ENCODE data around the gene MISP.
A peak's percentile ranks its signal among the peaks of the same experiment; 100 is the strongest.
"Not testable (repeated sequence)": the region's sequence is repeated elsewhere in the genome, so short reads cannot be mapped to it uniquely, and the experiment has no call there.

MISP gene

DNA sequence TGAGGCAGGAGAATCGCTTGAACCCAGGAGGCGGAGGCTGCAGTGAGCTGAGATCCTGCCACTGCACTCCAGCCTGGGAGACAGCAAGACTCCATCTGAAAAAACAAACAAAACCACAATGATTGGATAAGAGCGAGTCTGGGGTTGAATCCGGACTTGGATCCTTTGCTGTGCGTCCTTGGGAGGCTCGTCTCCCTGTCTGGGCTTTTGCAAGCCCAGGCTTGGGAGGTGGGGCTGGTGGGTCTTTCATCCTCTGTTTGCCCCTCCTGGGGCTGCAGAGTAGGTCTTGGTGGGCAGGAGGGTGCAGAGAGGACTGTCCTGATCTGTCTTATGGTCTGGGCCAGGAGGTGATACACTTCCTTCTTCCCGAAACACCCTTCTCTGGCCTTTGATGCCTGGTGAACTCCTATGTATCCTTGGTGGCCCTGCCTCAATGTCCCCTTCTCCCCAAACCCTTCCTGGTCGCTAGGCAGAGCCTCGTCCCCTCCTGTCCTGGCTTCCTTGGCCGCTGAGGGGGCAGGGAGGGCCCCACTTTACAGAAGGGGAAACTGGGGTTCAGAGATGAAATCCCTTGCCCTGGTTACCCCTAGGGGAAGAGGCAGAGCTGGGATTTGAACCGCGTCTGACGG lies 25.3 kb upstream of the MISP start:
- DNase-seq = no peak

DNA sequence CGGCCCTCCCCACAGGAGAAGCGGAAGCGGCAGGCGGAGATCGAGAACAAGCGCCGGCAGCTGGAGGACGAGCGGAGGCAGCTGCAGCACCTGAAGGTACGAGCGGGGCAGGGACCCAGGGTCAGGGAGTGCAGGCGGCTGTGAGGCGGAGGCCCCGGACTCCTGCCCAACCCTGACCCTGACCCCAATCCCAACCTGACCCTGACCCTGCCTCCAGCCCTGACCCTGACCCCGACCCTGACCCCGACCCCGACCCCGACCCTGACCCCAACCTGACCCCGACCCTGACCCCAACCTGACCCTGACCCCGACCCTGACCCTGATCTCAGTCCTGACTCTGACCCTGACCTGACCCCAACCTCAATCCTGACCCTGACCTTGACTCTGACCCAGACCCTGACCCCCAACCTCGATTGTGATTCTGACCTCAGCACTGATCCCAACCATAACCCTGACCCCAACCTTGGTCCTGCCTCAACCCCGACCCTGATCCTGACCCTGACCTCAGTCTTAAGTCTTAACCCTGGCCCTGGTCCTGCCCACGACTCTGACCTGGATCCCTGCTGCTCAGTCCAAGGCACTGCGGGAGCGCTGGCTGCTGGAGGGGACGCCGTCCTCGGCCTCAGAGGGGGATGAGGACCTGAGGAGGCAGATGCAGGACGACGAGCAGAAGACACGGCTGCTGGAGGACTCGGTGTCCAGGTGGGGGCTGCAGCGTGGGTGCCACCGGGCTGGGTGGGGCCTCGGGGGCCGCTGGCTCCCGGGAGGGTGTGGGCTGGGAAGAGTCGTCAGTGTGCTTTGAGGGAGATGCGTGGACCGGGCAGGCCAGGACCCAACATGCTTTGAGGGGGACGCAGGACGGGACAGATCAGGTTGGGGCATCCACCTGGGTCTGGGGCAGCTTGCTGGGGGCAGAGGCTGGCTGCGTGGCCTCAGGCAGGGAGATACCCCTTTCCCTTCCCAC lies 23.6 kb upstream of the MISP start:
- no peak for DNase-seq

DNA sequence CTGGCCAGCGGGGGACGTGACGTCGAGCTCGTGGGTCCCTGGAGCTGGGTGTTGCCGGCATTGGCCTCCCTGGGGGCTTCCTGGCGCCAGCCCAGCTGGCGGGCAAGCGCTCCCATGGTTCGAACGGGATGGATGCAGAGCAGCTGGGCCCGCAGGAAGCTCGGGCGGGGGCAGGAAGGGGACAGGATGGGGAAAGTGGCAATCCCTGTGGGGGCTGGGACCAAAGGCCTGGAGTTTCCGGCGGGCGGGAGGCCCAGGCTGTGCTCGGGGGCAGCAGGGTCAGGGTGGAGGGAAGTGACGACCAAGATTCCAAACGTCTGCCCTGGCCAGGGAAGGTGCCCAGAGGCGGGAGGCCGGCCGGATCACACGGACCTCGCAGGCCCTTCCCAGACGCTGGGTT lies 22.9 kb upstream of the MISP start:
- peak; percentile 70 for DNase-seq

DNA sequence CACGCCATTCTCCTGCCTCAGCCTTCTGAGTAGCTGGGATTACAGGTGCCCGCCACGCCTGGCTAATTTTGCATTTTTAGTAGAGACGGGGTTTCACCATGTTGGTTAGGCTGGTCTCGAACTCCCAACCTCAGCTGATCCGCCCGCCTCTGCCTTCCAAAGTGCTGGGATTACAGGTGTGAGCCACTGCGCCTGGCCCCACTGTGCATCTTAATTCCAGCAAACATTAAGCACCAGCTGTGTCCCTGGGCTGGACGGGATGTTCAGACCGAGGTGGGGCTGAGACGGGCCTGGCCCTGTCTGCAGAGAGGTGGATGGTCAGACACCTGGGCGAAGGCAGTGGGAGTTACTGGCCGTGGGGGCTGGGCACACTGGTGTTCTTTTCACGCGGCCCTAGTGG lies 21.3 kb upstream of the MISP start:
- not testable (repeated sequence) for DNase-seq

DNA sequence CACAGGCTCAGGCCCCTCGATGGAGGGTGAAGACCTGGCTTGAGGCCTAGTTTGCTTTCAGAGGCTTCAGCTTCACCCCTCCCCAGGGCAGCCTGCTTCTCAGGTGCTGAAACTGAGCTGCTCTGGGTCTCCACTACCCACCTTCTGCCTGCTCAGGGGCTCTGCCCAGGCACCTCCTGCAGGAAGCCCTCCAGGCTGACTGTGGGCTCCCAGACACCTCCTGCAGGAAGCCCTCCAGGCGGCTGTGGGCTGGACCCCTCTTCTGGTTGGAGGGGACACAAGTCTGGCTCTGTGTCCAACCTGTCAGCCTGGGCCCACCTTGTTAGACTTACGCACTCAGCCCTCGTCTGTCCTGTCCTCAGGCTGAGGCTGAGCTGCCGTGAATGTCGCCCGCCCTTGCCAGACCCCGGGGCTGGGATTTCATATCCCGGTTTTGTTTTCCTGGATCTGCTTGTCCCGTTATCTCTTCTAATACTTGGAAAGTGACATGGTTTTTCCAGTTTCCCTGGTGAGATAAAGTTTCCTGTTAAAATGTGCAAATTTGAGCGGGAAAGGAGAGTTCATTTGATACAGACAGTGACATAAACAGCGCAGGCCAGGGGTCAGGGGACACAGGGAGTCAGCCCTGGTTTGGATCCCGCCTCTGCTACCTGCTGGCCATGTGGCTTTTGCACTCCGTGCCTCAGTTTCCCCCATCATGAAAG lies 20.8 kb upstream of the MISP start:
- no peak for DNase-seq

DNA sequence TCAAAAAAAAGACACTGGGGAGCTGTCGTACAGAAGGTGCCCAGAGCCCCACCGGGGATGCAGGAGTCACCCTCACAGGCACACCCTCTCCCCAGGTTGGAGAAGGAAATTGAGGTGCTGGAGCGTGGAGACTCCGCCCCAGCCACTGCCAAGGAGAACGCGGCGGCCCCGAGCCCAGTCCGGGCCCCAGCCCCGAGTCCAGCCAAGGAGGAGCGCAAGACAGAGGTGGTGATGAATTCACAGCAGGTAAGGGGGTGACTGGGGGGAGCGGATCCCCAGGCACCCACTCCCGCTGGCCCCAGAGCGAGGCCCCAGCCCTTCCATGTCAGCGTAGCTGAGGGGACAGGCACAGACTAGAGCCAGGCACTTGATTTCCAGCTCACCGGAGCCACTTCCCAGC lies 19.9 kb upstream of the MISP start:
- no peak for DNase-seq

DNA sequence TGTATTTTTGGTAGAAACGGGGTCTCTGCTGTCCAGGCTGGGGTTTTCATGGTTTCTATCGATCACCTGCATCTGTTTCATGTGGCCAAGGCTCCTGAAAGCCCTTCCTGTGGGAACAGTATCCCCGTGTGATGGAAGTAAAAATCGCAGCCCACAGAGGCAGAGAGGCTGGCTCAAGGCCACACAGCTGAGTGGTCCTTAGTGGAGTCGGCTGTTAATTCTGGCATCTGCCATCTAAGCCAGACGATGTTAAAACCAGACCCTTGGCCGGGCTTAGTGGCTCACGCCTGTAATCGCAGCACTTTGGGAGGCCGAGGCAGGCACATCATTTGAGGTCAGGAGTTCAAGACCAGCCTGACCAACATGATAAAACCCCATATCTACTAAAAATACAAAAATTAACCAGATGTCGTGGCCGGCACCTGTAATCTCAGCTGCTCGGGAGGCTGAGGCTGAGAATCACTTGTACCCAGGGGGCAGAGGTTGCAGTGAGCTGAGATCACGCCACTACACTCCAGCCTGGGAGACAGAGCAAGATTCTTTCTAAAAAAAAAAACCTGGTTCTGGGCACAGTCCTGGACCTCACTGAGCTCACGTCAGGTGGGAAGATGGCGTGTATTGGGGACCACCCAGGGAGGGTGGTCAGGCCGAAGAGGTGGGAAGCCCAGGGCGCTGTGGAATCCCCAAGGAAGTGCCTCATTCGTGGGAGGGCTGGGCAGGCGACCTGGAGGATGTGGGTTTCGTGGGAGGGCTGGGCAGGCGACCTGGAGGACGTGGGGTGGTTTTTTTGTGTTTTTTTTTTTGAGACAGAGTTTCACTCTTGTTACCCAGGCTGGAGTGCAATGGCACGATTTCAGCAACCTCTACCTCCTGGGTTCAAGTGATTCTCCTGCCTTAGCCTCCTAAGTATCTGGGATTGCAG lies 18.5 kb upstream of the MISP start:
- no peak for DNase-seq

DNA sequence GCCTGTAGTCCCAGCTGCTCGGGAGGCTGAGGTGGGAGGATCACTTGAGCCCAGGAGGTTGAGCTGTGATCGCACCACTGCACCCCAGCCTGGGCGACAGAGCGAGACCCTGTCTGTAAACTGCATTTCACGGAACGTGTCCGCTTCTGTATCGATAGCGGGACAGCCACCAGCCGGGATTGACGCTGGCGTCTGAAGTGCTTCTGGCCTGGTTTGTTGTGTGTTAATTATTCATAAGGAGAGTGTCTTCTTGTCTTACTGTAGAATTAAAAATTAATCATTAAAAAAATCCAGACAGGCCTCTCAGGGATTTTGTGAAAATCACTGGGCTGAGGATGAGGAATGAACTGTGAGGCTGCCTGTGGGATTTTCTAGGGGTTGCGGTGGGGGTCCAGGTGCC lies 16.2 kb upstream of the MISP start:
- no peak for DNase-seq

DNA sequence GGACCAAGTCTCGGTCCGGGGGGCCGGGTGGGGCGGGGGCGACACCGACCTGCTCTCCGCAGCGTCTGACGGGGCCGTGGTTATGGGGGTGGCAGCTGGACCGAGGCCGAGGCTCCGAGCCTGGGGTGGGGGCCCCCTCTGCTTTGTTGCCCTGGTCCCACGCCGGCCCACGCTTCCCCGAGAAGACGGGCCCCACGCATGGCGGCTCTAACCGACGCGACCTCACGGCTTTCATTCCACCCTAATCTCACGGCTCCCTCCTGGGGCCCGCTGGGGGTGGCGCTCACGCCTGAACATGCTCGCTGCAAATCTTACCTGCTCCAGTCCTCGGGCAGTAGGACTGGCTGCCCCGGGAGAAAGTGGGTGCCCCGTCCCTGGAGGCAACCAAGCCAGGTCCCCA lies 14.8 kb upstream of the MISP start:
- DNase-seq = no peak

DNA sequence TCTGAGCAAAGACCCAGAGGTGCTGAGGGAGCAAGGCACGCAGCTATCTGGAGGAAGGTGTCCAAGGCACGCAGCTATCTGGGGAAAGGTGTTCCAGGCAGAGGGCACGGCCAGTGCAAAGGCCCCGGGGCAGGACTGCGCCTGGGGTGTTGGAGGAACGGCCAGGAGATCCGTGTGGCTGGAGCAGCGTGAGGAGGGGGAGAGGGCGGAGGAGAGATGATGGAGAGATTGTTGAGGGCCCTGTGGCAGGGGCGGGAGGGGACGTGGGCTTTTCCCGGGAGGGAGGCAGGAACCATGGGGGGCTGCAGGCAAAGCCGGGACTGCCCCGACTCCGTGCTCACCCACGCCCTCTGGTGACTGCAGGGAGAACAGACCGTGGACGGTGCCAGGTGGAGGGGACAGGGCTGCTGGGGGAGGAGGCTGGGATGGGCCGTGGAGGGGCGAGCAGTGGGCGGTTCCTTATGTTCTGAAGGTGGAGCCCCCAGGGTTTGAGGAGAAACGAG lies 13.3 kb upstream of the MISP start:
- DNase-seq = peak; percentile 68

DNA sequence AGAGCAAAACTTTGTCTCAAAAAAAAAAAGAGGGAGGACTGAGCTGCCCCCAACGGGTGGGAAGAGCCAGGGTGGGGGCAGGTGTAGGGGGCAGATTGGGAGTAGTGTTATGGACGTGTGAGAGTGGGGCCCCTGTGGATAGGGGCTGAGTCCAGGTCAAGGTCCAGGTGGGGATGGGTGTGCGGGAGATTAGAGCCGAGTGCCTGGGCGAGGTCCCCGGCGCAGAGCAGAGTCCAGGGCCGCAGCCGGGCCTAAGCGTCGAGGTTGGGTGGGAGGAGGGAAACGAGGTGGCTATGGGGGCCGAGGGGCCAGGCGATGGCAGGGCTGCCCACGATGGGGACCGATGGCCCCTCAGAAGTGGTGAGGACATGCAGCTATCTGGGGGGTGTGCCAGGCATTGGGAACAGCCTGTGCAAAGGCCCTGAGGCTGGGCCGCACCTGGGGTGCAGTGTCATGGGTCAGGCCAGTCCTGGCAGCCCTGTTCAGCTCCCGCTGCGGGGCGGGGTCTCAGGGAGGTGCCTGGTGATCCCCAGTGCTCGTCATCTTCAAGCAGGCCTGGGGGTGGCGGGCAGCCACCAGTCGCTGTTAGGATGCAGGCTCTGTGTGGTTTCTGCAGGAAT lies 12.3 kb upstream of the MISP start:
- no peak for DNase-seq

DNA sequence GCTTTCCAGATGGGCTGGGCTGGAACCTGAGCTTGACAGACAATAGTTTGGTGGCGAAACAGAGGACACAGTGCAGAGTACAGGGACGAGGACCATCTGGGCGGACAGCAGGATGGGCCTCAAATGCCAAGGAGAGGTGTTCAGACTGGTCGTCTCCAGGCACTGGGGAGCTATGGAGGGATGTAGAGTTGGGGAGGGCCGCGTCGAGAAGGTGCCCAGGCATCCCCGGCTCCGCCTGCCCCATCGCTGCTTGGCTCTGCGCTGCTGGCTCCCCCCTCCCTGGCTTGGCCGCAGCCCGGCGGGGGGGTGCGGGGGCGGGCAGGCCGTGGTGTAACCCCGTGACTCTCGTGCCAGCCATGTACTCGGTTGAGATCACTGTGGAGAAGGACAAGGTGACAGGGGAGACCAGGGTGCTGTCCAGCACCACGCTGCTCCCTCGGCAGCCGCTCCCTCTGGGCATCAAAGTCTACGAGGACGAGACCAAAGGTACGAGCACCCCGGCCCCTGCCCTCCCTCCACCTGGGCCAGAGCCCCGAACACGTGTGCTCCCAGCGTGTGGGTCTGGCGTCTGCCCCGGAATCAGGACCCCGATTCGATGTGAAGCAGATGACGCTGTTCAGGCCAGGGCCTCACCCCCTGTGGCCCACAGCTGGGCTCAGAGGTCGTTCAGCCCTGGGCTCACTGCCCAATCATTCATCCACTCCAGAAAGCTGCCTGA lies 10.8 kb upstream of the MISP start:
- no peak for DNase-seq

DNA sequence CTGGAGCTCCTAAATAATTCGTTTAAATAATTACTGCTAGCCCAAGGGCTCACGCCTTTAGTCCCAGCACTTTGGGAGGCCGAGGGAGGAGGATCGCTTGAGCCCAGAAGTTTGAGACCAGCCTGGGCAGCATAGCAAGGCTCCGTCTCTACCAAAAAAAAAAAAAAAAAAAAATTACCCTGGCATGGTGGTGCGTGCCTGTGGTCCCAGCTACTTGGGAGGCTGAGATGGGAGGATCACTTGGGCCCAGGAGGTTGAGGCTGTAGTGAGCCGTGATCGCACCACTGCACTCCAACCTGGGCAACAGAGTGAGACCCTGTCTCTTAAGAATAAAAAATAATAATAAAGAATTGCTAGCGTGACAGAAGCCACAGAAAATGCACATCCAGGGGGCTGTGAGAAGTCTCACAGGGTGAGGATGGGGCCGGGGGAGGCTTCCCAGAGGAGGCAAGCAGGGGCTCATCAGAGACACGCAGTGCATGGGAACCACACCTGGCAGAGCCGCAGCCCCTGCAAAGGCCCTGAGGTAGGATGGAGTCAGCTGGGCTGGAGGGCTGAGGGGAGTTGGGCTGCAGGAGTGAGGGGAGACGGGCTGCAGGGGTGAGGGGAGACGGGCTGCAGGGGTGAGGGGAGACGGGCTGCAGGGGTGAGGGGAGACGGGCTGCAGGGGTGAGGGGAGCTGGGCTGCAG lies 10.0 kb upstream of the MISP start:
- DNase-seq = not testable (repeated sequence)

DNA sequence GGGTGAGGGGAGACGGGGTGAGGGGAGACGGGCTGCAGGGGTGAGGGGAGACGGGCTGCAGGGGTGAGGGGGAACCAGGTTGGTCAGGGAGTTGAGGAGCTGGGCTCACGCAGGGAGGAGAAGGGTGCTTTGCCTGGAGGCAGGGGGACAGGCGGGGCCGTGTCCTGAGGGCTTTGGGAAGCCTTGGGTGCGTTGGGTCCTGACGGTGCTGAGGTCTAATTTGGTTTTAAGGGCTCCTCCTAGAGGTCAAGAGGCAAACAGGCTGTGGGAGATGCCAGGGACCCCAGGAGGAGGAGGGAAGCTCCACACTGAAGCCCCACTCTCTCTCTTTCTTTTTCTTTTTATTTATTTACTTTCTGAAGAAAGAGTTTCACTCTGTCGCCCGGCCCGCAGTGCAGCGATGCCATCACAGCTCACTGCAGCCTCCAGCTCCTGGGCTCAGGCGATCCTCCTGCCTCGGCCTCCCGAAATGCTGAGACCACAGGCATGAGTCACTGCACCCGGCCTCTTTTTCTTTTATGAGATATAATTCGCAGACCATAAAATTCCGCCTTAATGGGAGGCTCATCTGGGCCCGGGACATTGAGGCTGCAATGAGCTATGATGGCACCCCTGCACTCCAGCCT lies 9.3 kb upstream of the MISP start:
- DNase-seq = peak; percentile 68

DNA sequence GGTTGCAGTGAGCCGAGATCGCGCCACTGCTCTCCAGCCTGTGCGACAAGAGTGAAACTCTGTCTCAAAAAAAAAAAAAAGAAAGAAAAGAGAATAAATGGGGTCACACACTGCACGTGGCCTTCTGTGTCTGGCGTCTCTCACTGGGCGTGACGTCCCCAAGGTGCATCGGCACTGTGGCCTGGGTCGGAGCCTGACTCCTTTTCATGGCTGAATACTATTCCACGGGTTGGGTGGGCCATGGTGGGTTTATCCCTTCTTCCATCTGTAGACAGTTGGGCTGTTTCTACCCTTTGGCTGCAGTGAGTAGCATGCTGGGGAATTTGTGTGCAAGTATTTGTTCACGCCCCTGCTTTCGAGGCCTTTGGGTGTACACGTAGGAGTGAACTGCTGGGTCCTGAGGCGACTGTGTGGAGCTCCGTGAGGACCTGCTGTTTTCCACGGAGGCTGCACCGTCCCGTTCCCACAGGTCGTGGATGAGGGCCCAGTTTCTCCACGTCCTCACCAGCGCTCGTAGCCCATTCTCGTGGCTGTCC lies 8.3 kb upstream of the MISP start:
- no peak for DNase-seq

DNA sequence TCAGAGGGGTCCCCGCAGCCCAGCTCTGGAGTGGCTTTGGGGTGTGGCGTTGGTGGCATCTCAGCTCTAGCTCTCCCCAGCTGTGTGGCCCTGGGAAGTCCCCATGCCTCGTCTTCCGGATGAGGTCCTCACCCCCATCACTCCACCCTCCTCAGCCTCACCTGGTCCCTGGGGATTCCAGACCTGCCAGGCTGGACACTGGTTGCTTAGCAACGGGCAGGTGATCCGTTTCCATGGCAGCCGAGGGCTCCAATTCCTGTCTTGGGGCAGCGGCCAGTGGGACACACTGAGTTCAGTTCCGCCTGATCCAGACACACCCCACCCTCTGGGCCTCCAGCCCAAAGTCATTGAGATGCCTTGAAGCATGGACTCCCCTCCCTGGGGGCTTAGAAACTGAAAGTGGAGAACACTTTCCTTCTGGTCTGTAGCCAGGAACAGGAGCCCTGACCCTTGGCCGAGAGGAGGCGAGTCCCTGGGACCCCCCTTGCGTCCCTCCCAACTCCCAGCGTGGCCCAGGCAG lies 7.7 kb upstream of the MISP start:
- DNase-seq = no peak

DNA sequence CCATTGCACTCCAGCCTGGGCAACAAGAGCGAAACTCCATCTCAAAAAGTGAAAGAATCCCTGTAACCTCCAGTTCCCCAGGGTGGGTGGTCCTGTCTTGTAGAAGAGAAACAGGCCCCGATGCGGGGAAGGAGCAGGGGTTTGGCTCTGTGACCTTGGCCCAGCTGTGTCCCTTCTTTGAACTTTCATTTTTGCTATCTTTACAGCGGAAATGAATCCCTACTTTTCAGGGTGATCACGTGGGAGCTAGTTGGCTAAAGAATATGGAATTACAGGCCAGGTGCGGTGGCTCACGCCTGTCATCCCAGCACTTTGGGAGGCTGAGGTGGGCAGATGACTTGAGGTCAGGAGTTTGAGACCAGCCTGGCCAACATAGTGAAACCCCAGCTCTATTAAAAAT lies 5.8 kb upstream of the MISP start:
- not testable (repeated sequence) for DNase-seq

DNA sequence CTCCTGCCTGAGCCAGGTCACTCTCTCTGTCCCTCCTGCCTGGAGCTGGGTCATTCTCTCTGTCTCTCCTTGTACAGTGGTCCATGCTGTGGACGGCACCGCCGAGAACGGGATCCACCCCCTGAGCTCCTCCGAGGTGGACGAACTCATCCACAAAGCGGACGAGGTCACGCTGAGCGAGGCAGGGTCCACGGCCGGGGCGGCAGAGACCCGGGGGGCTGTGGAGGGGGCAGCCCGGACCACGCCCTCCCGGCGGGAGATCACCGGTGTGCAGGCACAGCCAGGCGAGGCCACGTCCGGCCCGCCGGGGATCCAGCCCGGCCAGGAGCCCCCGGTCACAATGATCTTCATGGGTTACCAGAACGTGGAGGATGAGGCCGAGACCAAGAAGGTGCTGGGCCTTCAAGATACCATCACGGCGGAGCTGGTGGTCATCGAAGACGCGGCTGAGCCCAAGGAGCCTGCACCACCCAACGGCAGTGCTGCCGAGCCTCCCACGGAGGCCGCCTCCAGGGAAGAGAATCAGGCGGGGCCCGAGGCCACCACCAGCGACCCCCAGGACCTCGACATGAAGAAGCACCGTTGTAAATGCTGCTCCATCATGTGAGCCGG lies 4.6 kb upstream of the MISP start:
- no peak for DNase-seq

DNA sequence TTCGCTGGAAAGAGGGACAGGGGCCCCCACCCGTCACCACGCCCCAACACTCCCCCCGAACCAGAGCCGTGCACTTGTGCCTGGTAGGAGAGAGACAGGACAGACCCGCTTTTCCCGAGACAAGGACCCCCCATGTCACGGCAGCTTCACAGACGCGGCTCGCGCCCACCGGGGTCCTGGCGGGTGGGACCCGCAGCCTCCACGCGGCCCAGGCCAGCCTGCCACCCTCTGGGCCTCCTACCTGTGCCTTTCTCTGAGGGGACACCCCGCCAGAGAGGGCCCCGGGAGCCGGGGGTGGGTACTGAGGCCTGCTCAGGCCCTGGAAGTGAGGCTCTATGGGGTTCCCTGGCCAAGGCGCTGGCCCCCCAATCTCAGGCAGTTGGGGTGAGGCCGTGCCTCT lies 4.0 kb upstream of the MISP start:
- DNase-seq = no peak
